ENCODE data around the gene FOXN3. TPM values are rescaled to one million over a fixed set of nuclear protein-coding genes. Genes with fewer than 3 reads are reported as not detected.
A peak's percentile ranks its signal among the peaks of the same experiment; 100 is the strongest.

FOXN3 gene
- polyA plus RNA-seq, 2 of the 4 experiments (the other 2 are of a cell fraction): 6.0 to 6.4 TPM

- TF ChIP-seq PHF8 (IDR thresholded peaks at IDR 0.05; ENCODE audit: borderline replicate concordance, low read depth): no peak
Measured at GRCh38 chr14:89360277-89360676, 56.8 kb downstream of the FOXN3 start (continued).

- ATAC-seq (peak; percentile 24 to 66; a peak in 5 of 6 replicates), DNase-seq (ENCODE audit: low read depth in 1 of 2, low spot score in 1 of 2) (no peak), FAIRE-seq (no peak)
- 0 out of 3 replicates have a peak, but pooled peaks cover 4% of the 10 kb centered on the region for H3K9me3 ChIP-seq
- H3K4me1 ChIP-seq: no peaks in the 10 kb centered on the region
- 61% methylated on average over 13 of the region's 13 CpGs for WGBS (ENCODE audit: missing lambda C conversion rate)
- no peak overlapping the region for H3K27ac ChIP-seq
- ChIA-PET CTCF (interaction anchor here (0.6 to 1.6 kb wide), 4 partner anchors 10 to 19 kb away, joined by 3 to 5 read pairs (median 4); no protein-coding TSS in a partner anchor), POLR2A (no interaction called here)
- no peak overlapping the region for H3K4me3 ChIP-seq
- H3K4me2 ChIP-seq: no peak overlapping the region
- TF ChIP-seq NFE2L2 (conservative IDR thresholded peaks at IDR 0.05; ENCODE audit: low read length): no peak
- TF ChIP-seq CBX8 (IDR thresholded peaks at IDR 0.05): no peak
- TF ChIP-seq POLR2A (IDR thresholded peaks at IDR 0.05; ENCODE audit: low read length): no peak
- TF ChIP-seq BCL3 (IDR thresholded peaks at IDR 0.05): no peak
- TF ChIP-seq NR3C1 (IDR thresholded peaks at IDR 0.05): no peak
- no peak for TF ChIP-seq FOSB (CRISPR knock-in tag; IDR thresholded peaks at IDR 0.05)
Measured at GRCh38 chr14:89359477-89360222, 57.4 kb downstream of the FOXN3 start.

- POLR2A ChIA-PET: no interaction called here
- Histone ChIP-seq H3K4me1 (no peaks in the 10 kb centered on the region), H3K9me3 (0 out of 3 replicates have a peak, but pooled peaks cover under 1% of the 10 kb centered on the region), H3K27ac (no peak overlapping the region), H3K4me2 (no peak overlapping the region), H3K4me3 (no peak overlapping the region)
- no peak for TF ChIP-seq HES2 (IDR thresholded peaks at IDR 0.05)
- no peak for TF ChIP-seq ELK1 (IDR thresholded peaks at IDR 0.05; ENCODE audit: low read depth, low read length)
- TF ChIP-seq JUN (IDR thresholded peaks at IDR 0.05): no peak
- no peak for TF ChIP-seq CHD2 (IDR thresholded peaks at IDR 0.05; ENCODE audit: low read length, partially characterized antibody)
- TF ChIP-seq RNF2 (IDR thresholded peaks at IDR 0.05; ENCODE audit: borderline replicate concordance, low read depth): no peak
- TF ChIP-seq KDM5A (IDR thresholded peaks at IDR 0.05): no peak
- no peak for TF ChIP-seq HOXB13 (CRISPR knock-in tag; IDR thresholded peaks at IDR 0.05; ENCODE audit: low read depth)
- no peak for TF ChIP-seq RARB (CRISPR knock-in tag; IDR thresholded peaks at IDR 0.05)
- TF ChIP-seq RFX5 (IDR thresholded peaks at IDR 0.05): no peak
- no peak for TF ChIP-seq CBX2 (IDR thresholded peaks at IDR 0.05; ENCODE audit: borderline replicate concordance, low read depth)
- TF ChIP-seq E2F6 (IDR thresholded peaks at IDR 0.05; ENCODE audit: borderline replicate concordance, low read depth): no peak
- TF ChIP-seq HDAC2 (IDR thresholded peaks at IDR 0.05): no peak
- TF ChIP-seq BHLHE40 (IDR thresholded peaks at IDR 0.05; ENCODE audit: low read depth, low read length): no peak
- WGBS (ENCODE audit: missing lambda C conversion rate): 77% methylated on average over 8 of the region's 8 CpGs
- DNase-seq (ENCODE audit: low read depth in 1 of 2, low spot score in 1 of 2) (no peak), ATAC-seq (no peak), FAIRE-seq (no peak)
- CTCF ChIA-PET: interaction anchor here (1.3 kb wide), 1 partner anchor 13 kb away, joined by 3 read pairs; no protein-coding TSS in a partner anchor
Measured at GRCh38 chr14:89357655-89358297, 59.3 kb downstream of the FOXN3 start.
